ENCODE data around the gene ZNF385C.

GRCh38 chr17:42101513-42102292, 3.4 kb upstream of the ZNF385C start:
- TF ChIP-seq CTCF (IDR thresholded peaks at IDR 0.05) (peak; percentile 75), REST (IDR thresholded peaks at IDR 0.05) (no peak), EHMT2 (IDR thresholded peaks at IDR 0.05; ENCODE audit: low read depth) (no peak), MAX (IDR thresholded peaks at IDR 0.05) (0 out of 2 replicates have a peak, but pooled peaks have one; percentile 21), RAD21 (conservative IDR thresholded peaks at IDR 0.05 in 1 of 2, IDR thresholded peaks at IDR 0.05 in 1 of 2) (peak; percentile 73 to 88), SMC3 (IDR thresholded peaks at IDR 0.05) (peak; percentile 65; the same call in 1 of the 3 replicates), RARB (CRISPR knock-in tag; IDR thresholded peaks at IDR 0.05) (no peak), TP53 (CRISPR knock-in tag; IDR thresholded peaks at IDR 0.05) (no peak)
